Caco-2 (cell line): Measurements from ENCODE around the gene LMBR1L. TPM values are rescaled to one million over a fixed set of nuclear protein-coding genes. Genes with fewer than 3 reads are reported as not detected.

ENCODE experiments used
- BruUV-seq: library from RNA; stranded (reverse); fragments of 400-500 nt; replicated peaks from 2 replicates; lab custom pipeline; 2021; lab: Mats Ljungman, UMichigan
- CTCF ChIA-PET: fragments of 300-600 bp; sonication (Branson Sonifier 250); formaldehyde crosslinking; loops from one replicate; lab custom pipeline; 2022; ENCODE audit warnings: antibody characterized with exemption; lab: Charles Lee
- POLR2A ChIA-PET: fragments of 300-600 bp; sonication (Branson Sonifier 250); formaldehyde crosslinking; loops from one replicate; lab custom pipeline; 2022; ENCODE audit warnings: antibody characterized with exemption; lab: Charles Lee
- DNase-seq, 2 experiments: peaks; one replicate each; pipeline versions ENCODE4 v3.0.0 to v3.0.0-alpha.2; 2020 to 2022
- H3K27me3 ChIP-seq: replicated peaks from 2 replicates; pipeline ENCODE4 v1.6.0; 2011; ENCODE audit warnings: low read length; ENCODE audit not compliant: control insufficient read depth, insufficient read depth
- H3K36me3 ChIP-seq: 2 replicates; pipeline ENCODE4 v1.5.1; 2011; ENCODE audit warnings: low read length; ENCODE audit not compliant: control insufficient read depth, insufficient read depth
- H3K4me1 ChIP-seq: fragments of 250-450 bp; sonication (Bioruptor Pico); 2 replicates; pipeline ENCODE4 v1.5.1; 2020; ENCODE audit warnings: mild to moderate bottlenecking
- H3K4me3 ChIP-seq: 2 replicates; pipeline ENCODE4 v1.5.1; 2011; ENCODE audit warnings: low read depth, mild to moderate bottlenecking, control low read depth, low read length
- H3K9me3 ChIP-seq: fragments of 250-450 bp; sonication (Bioruptor Pico); 2 replicates; pipeline ENCODE4 v1.5.1; 2020; ENCODE audit warnings: mild to moderate bottlenecking, moderate library complexity
- H3K27ac Mint-ChIP-seq: one replicate; pipeline ENCODE4 v1.8.0; 2022; ENCODE audit warnings: mixed read lengths; ENCODE audit not compliant: unreplicated experiment
- H3K27me3 Mint-ChIP-seq: one replicate; pipeline ENCODE4 v1.8.0; 2022; ENCODE audit warnings: mixed read lengths; ENCODE audit not compliant: insufficient read depth, unreplicated experiment
- H3K36me3 Mint-ChIP-seq: one replicate; pipeline ENCODE4 v1.8.0; 2022; ENCODE audit warnings: mild to moderate bottlenecking, mixed read lengths; ENCODE audit not compliant: insufficient read depth, unreplicated experiment
- H3K4me1 Mint-ChIP-seq: one replicate; pipeline ENCODE4 v1.8.0; 2022; ENCODE audit warnings: low read depth, mixed read lengths; ENCODE audit not compliant: unreplicated experiment
- H3K4me3 Mint-ChIP-seq: one replicate; pipeline ENCODE4 v1.8.0; 2022; ENCODE audit warnings: mild to moderate bottlenecking, moderate library complexity, mixed read lengths; ENCODE audit not compliant: unreplicated experiment
- H3K9me3 Mint-ChIP-seq: one replicate; pipeline ENCODE4 v1.8.0; 2022; ENCODE audit warnings: mixed read lengths; ENCODE audit not compliant: unreplicated experiment
- CTCF ChIP-seq, 2 experiments: fragments of 200-600 bp in 1 of 2; IDR thresholded peaks; 1 replicate in 1 of 2; 2 replicates in 1 of 2; pipeline versions ENCODE4 v1.5.1 to v1.8.0; 2011 to 2022; ENCODE audit warnings: antibody characterized with exemption in 1 of 2, control low read depth in 1 of 2, inconsistent platforms in 1 of 2, low read depth in 1 of 2, low read length in 1 of 2, mild to moderate bottlenecking in 1 of 2, moderate library complexity in 1 of 2; ENCODE audit not compliant: insufficient read depth in 1 of 2, severe bottlenecking in 1 of 2, unreplicated experiment in 1 of 2
- intact Hi-C: fragments of 100-400 bp; cut with micrococcal nuclease; formaldehyde crosslinking; loops from one replicate; pipeline ENCODE4 v1.10.0; 2022; ENCODE audit not compliant: unreplicated experiment
- total RNA-seq: library from RNA; stranded (reverse); gene quantifications from 2 replicates; pipeline ENCODE4 v1.2.3, GENCODE V29; 2022

LMBR1L gene
- total RNA-seq, 1 experiment from 2014 or later, result 43.1 TPM

- Histone ChIP-seq H3K4me3 (peak overlapping the region; percentile 91), H3K27me3 (no peaks in the 10 kb centered on the region), H3K36me3 (peaks cover 6% of the 10 kb centered on the region), H3K9me3 (no peaks in the 10 kb centered on the region), H3K4me1 (peaks cover 17% of the 10 kb centered on the region)
- no peaks in the 10 kb centered on the region for H3K27me3 Mint-ChIP-seq
- ChIA-PET CTCF (interaction anchor here (0.7 to 1.1 kb wide), 3 partner anchors 10 to 22 kb away, joined by 3 to 4 read pairs (median 3); partner anchors contain the start of gene RHEBL1), POLR2A (no interaction called here)
- peak overlapping the region; percentile 86 for H3K27ac Mint-ChIP-seq
- peaks cover 16% of the 10 kb centered on the region for H3K4me1 Mint-ChIP-seq
- BruUV-seq, result no TSS peak
- H3K4me3 Mint-ChIP-seq, result peak overlapping the region; percentile 83
- no peaks in the 10 kb centered on the region for H3K9me3 Mint-ChIP-seq
- TF ChIP-seq CTCF (IDR thresholded peaks at IDR 0.05; ENCODE audit: insufficient read depth in 1 of 2, low read depth in 1 of 2, low read length in 1 of 2, severe bottlenecking in 1 of 2, unreplicated experiment in 1 of 2), result no peak
- DNase-seq, result peak in 1 of 2 experiments; percentile 48
- peaks cover 26% of the 10 kb centered on the region for H3K36me3 Mint-ChIP-seq
- intact Hi-C loops, result no loop called here
These were observed 51.1 kb downstream of the LMBR1L start for GRCh38 chr12:49059299-49060171.

- no peaks in the 10 kb centered on the region for H3K27me3 Mint-ChIP-seq
- no peaks in the 10 kb centered on the region for H3K9me3 Mint-ChIP-seq
- POLR2A ChIA-PET, result no interaction called here
These were observed 51.7 kb downstream of the LMBR1L start for GRCh38 chr12:49059045-49059298.

More at GRCh38 chr12:49059045-49059298, 51.7 kb downstream of the LMBR1L start:
- H3K27ac Mint-ChIP-seq, result peak overlapping the region; percentile 86
- DNase-seq, result no peak
- no peak for TF ChIP-seq CTCF (IDR thresholded peaks at IDR 0.05; ENCODE audit: insufficient read depth in 1 of 2, low read depth in 1 of 2, low read length in 1 of 2, severe bottlenecking in 1 of 2, unreplicated experiment in 1 of 2)
- H3K4me1 ChIP-seq, result peaks cover 17% of the 10 kb centered on the region
- CTCF ChIA-PET, result interaction anchor here (0.7 to 1.1 kb wide), 2 partner anchors 15 to 22 kb away, joined by 3 read pairs; no protein-coding TSS in a partner anchor
- no peaks in the 10 kb centered on the region for H3K9me3 ChIP-seq
- peaks cover 7% of the 10 kb centered on the region for H3K36me3 ChIP-seq
- peaks cover 16% of the 10 kb centered on the region for H3K4me1 Mint-ChIP-seq
- H3K4me3 Mint-ChIP-seq, result peak overlapping the region; percentile 83
- no peaks in the 10 kb centered on the region for H3K27me3 ChIP-seq
- no TSS peak for BruUV-seq
- peak overlapping the region; percentile 91 for H3K4me3 ChIP-seq
- intact Hi-C loops, result no loop called here
- peaks cover 32% of the 10 kb centered on the region for H3K36me3 Mint-ChIP-seq
